ENCODE measurements around the gene GARIN5A. TPM values are rescaled to one million over a fixed set of nuclear protein-coding genes. Genes with fewer than 3 reads are reported as not detected.

Gene GARIN5A
- total and polyA plus RNA-seq, 2 of the 8 experiments (the other 6 are each of a cell fraction or from before 2014, with no cell fraction given): 9.1 to 18.5 TPM

DNA sequence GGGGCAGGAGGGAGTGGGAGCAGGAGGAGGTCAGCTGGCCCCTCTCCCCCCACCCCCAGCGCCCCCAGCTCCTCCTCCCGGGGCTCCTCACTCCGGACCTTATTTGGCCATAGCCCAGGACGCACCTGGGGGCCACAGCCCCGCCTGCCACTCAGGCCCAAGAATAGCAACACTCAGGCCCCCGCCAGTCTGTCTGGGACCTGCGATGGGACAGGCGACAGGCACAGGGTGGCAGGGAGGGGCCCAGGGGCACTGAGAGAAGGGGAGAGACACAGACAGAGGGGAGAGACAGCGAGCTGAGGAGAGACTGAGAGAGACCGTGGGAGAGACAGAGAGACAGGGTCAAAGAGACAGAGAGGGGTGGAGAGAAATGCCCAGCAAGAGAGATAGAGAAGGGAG, 24.1 kb upstream of the GARIN5A start:
- ChIA-PET CTCF (ENCODE audit: partially characterized antibody) (interaction anchor here (0.5 to 2.4 kb wide), 8 partner anchors 10 to 282 kb away, joined by 3 to 7 read pairs (median 4); partner anchors contain the start of gene JOSD2), POLR2A (ENCODE audit: partially characterized antibody) (interaction anchor here (0.6 to 1.7 kb wide), 6 partner anchors 8 to 1354 kb away, joined by 3 to 9 read pairs (median 3); partner anchors contain the start of gene JOSD2)
- no peak overlapping the region for H4K91ac ChIP-seq (replicated peaks; ENCODE audit: insufficient read length, low read length)
- 43% methylated on average over 10 of the region's 10 CpGs; no CpG with 5 or more reads in 1 of the 2 experiments for WGBS, 2 experiments (ENCODE audit: extremely low coverage in 1 of 2, insufficient coverage in 1 of 2, insufficient read length in 1 of 2, insufficient replicate concordance in 2 of 2, low coverage in 1 of 2, low lambda C conversion rate in 2 of 2, missing lambda C conversion rate in 1 of 2)
- no peak overlapping the region; the same call in 1 of the 2 replicates for H2BK5ac ChIP-seq (ENCODE audit: low read depth, low read length)
- H3K9ac ChIP-seq (replicated peaks in 1 of 4; ENCODE audit: extremely low read depth in 1 of 4, low read depth in 3 of 4, low read length in 3 of 4): no peak overlapping the region
- H3K23me2 ChIP-seq (ENCODE audit: low read depth, low read length): peaks cover 3% of the 10 kb centered on the region; the same call in 1 of the 2 replicates
- H2BK20ac ChIP-seq (ENCODE audit: low read length): no peak overlapping the region
- no peak overlapping the region for H2BK12ac ChIP-seq (ENCODE audit: low read depth, low read length)
- H3K79me2 ChIP-seq (ENCODE audit: control insufficient read depth in 1 of 2, insufficient read depth in 2 of 2, low read length in 2 of 2): no peaks in the 10 kb centered on the region
- no peak overlapping the region for H2BK120ac ChIP-seq (replicated peaks; ENCODE audit: low read depth, low read length)
- no peak for DNase-seq (ENCODE audit: low read depth in 1 of 2, low spot score in 2 of 2)
- H3K56ac ChIP-seq (replicated peaks; ENCODE audit: insufficient read length, low read depth, low read length): no peak overlapping the region
- H3K79me1 ChIP-seq (ENCODE audit: low read depth, low read length): no peaks in the 10 kb centered on the region; the same call in 1 of the 2 replicates
- H3K27ac ChIP-seq (ENCODE audit: low read depth, low read length): no peak overlapping the region
- H4K20me1 ChIP-seq (replicated peaks in 1 of 2; ENCODE audit: control insufficient read depth in 1 of 2, insufficient read depth in 2 of 2, low read length in 2 of 2): no peaks in the 10 kb centered on the region
- H2AK5ac ChIP-seq (ENCODE audit: low read depth, low read length): no peak overlapping the region
- no peak overlapping the region for H3K14ac ChIP-seq (ENCODE audit: insufficient read length)
- H3K36me3 ChIP-seq (ENCODE audit: control insufficient read depth in 2 of 4, insufficient read depth in 4 of 4, low read length in 3 of 4): no peaks in the 10 kb centered on the region
- peak overlapping the region; percentile 65 to 66; a peak in 3 of 4 replicates for H3K4me2 ChIP-seq (ENCODE audit: insufficient read depth in 1 of 2, low read depth in 2 of 2, low read length in 2 of 2)
- H3K23ac ChIP-seq (ENCODE audit: insufficient read length): no peak overlapping the region
- no peaks in the 10 kb centered on the region for H3K9me3 ChIP-seq (ENCODE audit: insufficient read depth in 2 of 2, low read depth in 1 of 2, low read length in 1 of 2)
- peaks cover 0 to 9% (median 3%) of the 10 kb centered on the region in 4 experiments; a peak in 5 of 7 replicates for H3K4me1 ChIP-seq (replicated peaks in 1 of 4; ENCODE audit: control insufficient read depth in 3 of 4, insufficient read depth in 4 of 4, low read length in 3 of 4)
- TF ChIP-seq KDM4A (IDR thresholded peaks at IDR 0.05; ENCODE audit: low read depth, low read length, severe bottlenecking): no peak
- TF ChIP-seq HDAC6 (IDR thresholded peaks at IDR 0.05; ENCODE audit: low read depth, low read length): no peak
- peak; percentile 64 for TF ChIP-seq SRF (IDR thresholded peaks at IDR 0.05; ENCODE audit: low read depth, low read length)
- H3K4ac ChIP-seq (replicated peaks; ENCODE audit: insufficient read length, low read depth, low read length): no peak overlapping the region
- H3K4me3 ChIP-seq (ENCODE audit: extremely low read depth in 1 of 4, insufficient read depth in 2 of 4, low read depth in 3 of 4, low read length in 4 of 4): no peak overlapping the region
- H3K18ac ChIP-seq (ENCODE audit: extremely low read depth, low read length): no peak overlapping the region; the same call in 1 of the 2 replicates
- no peak overlapping the region for H2AFZ ChIP-seq (ENCODE audit: low read length)
- no peak overlapping the region for H4K5ac ChIP-seq (ENCODE audit: insufficient read length, low read depth, low read length)
- no peak overlapping the region for H2BK15ac ChIP-seq (ENCODE audit: low read length)
- no peak overlapping the region for H4K8ac ChIP-seq (ENCODE audit: extremely low read depth, insufficient read depth, low read length)
- FAIRE-seq: no peak
- H3K27me3 ChIP-seq (replicated peaks in 1 of 4; ENCODE audit: control insufficient read depth in 3 of 4, extremely low read depth in 1 of 4, insufficient read depth in 3 of 4, low read length in 3 of 4): peaks cover 1 to 39% (median 36%) of the 10 kb centered on the region in 4 experiments
